GM12801 (cell line): ENCODE results near the gene ARHGAP26.

ENCODE experiments used
- CTCF ChIP-seq: IDR thresholded peaks from one replicate; pipeline ENCODE4 v1.5.1; 2011; ENCODE audit warnings: control low read depth; ENCODE audit not compliant: insufficient read length; ENCODE audit errors: extremely low read depth

ARHGAP26 gene

GRCh38 chr5:143071927-143072326 lies 301.8 kb downstream of the ARHGAP26 start:
- no peak for TF ChIP-seq CTCF

GRCh38 chr5:143072734-143073133 lies 302.6 kb downstream of the ARHGAP26 start:
- no peak for TF ChIP-seq CTCF

GRCh38 chr5:143073766-143074165 lies 303.6 kb downstream of the ARHGAP26 start:
- no peak for TF ChIP-seq CTCF

- TF ChIP-seq CTCF: no peak
These were observed 304.3 kb downstream of the ARHGAP26 start for GRCh38 chr5:143074414-143074996.

GRCh38 chr5:143076377-143076776 lies 306.2 kb downstream of the ARHGAP26 start:
- TF ChIP-seq CTCF: no peak

- TF ChIP-seq CTCF: no peak
These were observed 307.4 kb downstream of the ARHGAP26 start for GRCh38 chr5:143077453-143078103.

GRCh38 chr5:143078313-143078712 lies 308.1 kb downstream of the ARHGAP26 start:
- TF ChIP-seq CTCF: no peak
